Smooth muscle cell of the coronary artery (primary cell): Measurements from ENCODE around the gene SLC13A4. TPM values are rescaled to one million over a fixed set of nuclear protein-coding genes. Genes with fewer than 3 reads are reported as not detected.

Experiments
- total RNA-seq: library from RNA; depleted of rRNA; stranded (reverse); fragments of >200 nt; gene quantifications from 2 replicates; pipeline ENCODE4 v1.2.3, GENCODE V29; 2014; ENCODE audit warnings: low replicate concordance

Gene SLC13A4
- 0.08 and 0.12 TPM in 2 replicates for total RNA-seq

GRCh38 chr7:135728136-135728669 is at the start of gene SLC13A4:
Gene SLC13A4 (minus strand): TSS chr7:135728186. CDS start chr7:135727496, 690 bp downstream.

GRCh38 chr7:135748770-135749169 is 20.8 kb upstream of the SLC13A4 start, which contains the start of gene FAM180A:
Gene FAM180A (minus strand): TSS chr7:135748813. CDS start chr7:135748580, 233 bp downstream.

GRCh38 chr7:135662373-135663114 is 65.4 kb downstream of the SLC13A4 start, which contains the start of gene STMP1:
Gene STMP1 (plus strand): TSS chr7:135662514.

Other genes starting within 250 kb of the SLC13A4 start
- gene CNOT4, start 218.1 kb downstream of the SLC13A4 start, total RNA-seq: 7.5 and 8.9 TPM in 2 replicates
- 22.2 and 33.1 TPM in 2 replicates for gene NUP205, start 170.3 kb downstream of the SLC13A4 start, total RNA-seq
- gene STMP1, start 65.7 kb downstream of the SLC13A4 start, total RNA-seq: 7.3 and 12.0 TPM in 2 replicates
- 7.2 and 16.3 TPM in 2 replicates for gene FAM180A, start 20.6 kb upstream of the SLC13A4 start, total RNA-seq
- gene MTPN, start 249.2 kb upstream of the SLC13A4 start, total RNA-seq: 68.1 and 124 TPM in 2 replicates